BJ (cell line): ENCODE results near the gene ARHGEF4. TPM values are rescaled to one million over a fixed set of nuclear protein-coding genes. Genes with fewer than 3 reads are reported as not detected.

Source experiments
- CTCF ChIA-PET: fragments of 350-600 bp; formaldehyde crosslinking; extraction: SDS; loops from one replicate; lab custom pipeline; 2021; ENCODE audit warnings: antibody characterized with exemption, inconsistent platforms; lab: Yijun Ruan, JAX
- POLR2A ChIA-PET: fragments of 300-600 bp; sonication (Branson Sonifier 250); formaldehyde crosslinking; extraction: SDS; loops from one replicate; lab custom pipeline; 2021; ENCODE audit warnings: antibody characterized with exemption; lab: Charles Lee
- DNase-seq: peaks from one replicate; pipeline ENCODE4 v3.0.0-alpha.2; 2011; ENCODE audit warnings: low read depth
- H3K27me3 ChIP-seq: 2 replicates; pipeline ENCODE4 v1.6.0; 2011; ENCODE audit warnings: low read length; ENCODE audit not compliant: control insufficient read depth, insufficient read depth
- H3K36me3 ChIP-seq: 2 replicates; pipeline ENCODE4 v1.5.1; 2011; ENCODE audit warnings: low read length; ENCODE audit not compliant: control insufficient read depth, insufficient read depth
- H3K4me3 ChIP-seq: 2 replicates; pipeline ENCODE4 v1.5.1; 2011; ENCODE audit warnings: low read depth, mild to moderate bottlenecking, control low read depth, low read length
- CTCF ChIP-seq: IDR thresholded peaks from 2 replicates; pipeline ENCODE4 v1.5.1; 2011; ENCODE audit warnings: low read depth, mild to moderate bottlenecking, control low read depth, inconsistent platforms, low read length, moderate library complexity; ENCODE audit not compliant: insufficient read depth
- polyA plus RNA-seq: library from polyadenylated mRNA; depleted of rRNA; stranded (reverse); fragments of >200 nt; gene quantifications from 2 replicates; pipeline ENCODE4 v1.2.3, GENCODE V29; 2011

Gene ARHGEF4
- polyA plus RNA-seq, 1 experiment, result 15.1 TPM

- no peak for DNase-seq
- H3K36me3 ChIP-seq, result no peaks in the 10 kb centered on the region
- CTCF ChIA-PET, result no interaction called here
- TF ChIP-seq CTCF, result no peak
- H3K4me3 ChIP-seq, result no peak overlapping the region
- POLR2A ChIA-PET, result no interaction called here
- H3K27me3 ChIP-seq, result peaks cover 4% of the 10 kb centered on the region; the same call in 1 of the 2 replicates
Measured at GRCh38 chr2:130841741-130842365, 5.1 kb downstream of the ARHGEF4 start.

- TF ChIP-seq CTCF, result no peak
- CTCF ChIA-PET, result interaction anchor here (0.9 kb wide), 1 partner anchor 45 kb away, joined by 3 read pairs; no protein-coding TSS in a partner anchor
- H3K27me3 ChIP-seq, result peaks cover 4% of the 10 kb centered on the region; the same call in 1 of the 2 replicates
- no peak overlapping the region for H3K4me3 ChIP-seq
- no peak for DNase-seq
- no peaks in the 10 kb centered on the region for H3K36me3 ChIP-seq
- POLR2A ChIA-PET, result no interaction called here
Measured at GRCh38 chr2:130842770-130843169, 6.1 kb downstream of the ARHGEF4 start.

DNA sequence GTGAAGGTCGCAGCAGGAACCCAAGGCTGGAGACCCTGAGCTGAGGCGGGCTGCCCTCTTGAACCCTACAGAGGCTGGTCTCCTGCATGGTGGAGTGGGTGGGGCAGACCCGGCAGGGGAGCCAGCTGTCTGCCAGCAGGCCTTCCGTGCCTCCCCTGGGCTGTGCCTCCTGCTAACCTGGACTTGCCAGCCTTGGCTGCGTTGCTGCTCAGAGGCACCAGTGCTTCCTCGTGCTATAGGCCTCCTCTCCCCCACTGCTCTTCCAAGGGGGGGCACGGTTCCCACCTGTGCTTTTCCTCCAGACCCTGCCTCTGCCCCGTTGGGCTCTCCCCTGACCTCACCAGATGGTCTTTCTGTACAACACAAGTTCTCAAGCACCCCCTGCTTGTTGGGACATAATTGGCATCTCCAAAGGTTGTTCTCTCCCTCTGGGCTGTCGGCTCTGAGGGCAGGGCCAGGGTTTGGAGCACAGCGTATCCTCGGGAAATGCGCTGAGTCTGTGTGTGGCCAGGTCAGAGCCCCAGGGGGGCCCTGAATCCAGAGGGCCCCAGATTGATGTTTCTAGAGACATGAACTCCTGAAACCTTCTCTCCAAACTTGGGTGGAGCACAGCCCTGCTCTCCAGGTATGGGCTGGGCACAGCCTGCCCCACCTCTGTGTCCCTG is 6.7 kb downstream of the ARHGEF4 start:
- peaks cover 2% of the 10 kb centered on the region; the same call in 1 of the 2 replicates for H3K27me3 ChIP-seq
- no peak overlapping the region for H3K4me3 ChIP-seq
- H3K36me3 ChIP-seq, result no peaks in the 10 kb centered on the region
- TF ChIP-seq CTCF, result no peak
- DNase-seq, result no peak
- ChIA-PET POLR2A (no interaction called here), CTCF (interaction anchor here (0.9 kb wide), 1 partner anchor 46 kb away, joined by 3 read pairs; no protein-coding TSS in a partner anchor)

DNA sequence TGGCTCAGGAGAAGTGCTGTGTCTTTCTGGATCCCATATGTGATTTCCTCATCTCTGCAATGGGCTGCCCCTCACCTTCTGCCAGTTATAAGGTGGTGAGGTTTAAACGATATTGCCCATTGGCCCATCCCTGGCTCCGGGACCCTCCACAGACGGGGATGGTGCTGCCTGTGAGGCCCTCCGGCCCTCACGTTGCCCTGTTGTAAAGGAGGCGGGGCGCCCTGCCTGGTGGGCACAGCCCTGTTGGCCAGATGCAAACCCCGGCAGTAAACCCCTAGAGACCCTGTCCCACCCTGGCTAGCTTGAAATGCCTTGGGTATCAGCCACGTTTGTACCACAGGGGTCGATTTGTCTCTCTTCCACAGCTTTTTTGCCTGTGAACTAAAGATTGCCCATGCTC is 7.4 kb downstream of the ARHGEF4 start:
- CTCF ChIA-PET, result interaction anchor here (0.8 to 1.1 kb wide), 2 partner anchors 29 to 45 kb away, joined by 3 read pairs; no protein-coding TSS in a partner anchor
- Histone ChIP-seq H3K27me3 (no peaks in the 10 kb centered on the region), H3K4me3 (no peak overlapping the region), H3K36me3 (no peaks in the 10 kb centered on the region)
- no peak for DNase-seq
- POLR2A ChIA-PET, result no interaction called here
- no peak for TF ChIP-seq CTCF

- Histone ChIP-seq H3K36me3 (no peaks in the 10 kb centered on the region), H3K4me3 (no peak overlapping the region), H3K27me3 (no peaks in the 10 kb centered on the region)
- ChIA-PET CTCF (interaction anchor here (1.0 kb wide), 1 partner anchor 114 kb away, joined by 3 read pairs; no protein-coding TSS in a partner anchor), POLR2A (no interaction called here)
- no peak for TF ChIP-seq CTCF
- no peak for DNase-seq
Measured at GRCh38 chr2:130845505-130846085, 8.9 kb downstream of the ARHGEF4 start.
